ENCODE results near the gene SNCB.

Gene SNCB

GRCh38 chr5:176588297-176588696 lies 42.0 kb downstream of the SNCB start:
- no peak for DNase-seq
- intact Hi-C loops (cut with DNase I), result no loop called here

- DNase-seq, result peak in 1 of 10 donors; percentile 43
- intact Hi-C loops (cut with DNase I), result no loop called here
Observed at GRCh38 chr5:176587398-176587797, 42.9 kb downstream of the SNCB start.

GRCh38 chr5:176583076-176583475 lies 47.3 kb downstream of the SNCB start:
- intact Hi-C loops (cut with DNase I), result no loop called here
- no peak for DNase-seq

- intact Hi-C loops (cut with DNase I), result no loop called here
- no peak for DNase-seq
Observed at GRCh38 chr5:176581361-176581760, 49.0 kb downstream of the SNCB start.

GRCh38 chr5:176579323-176579722 lies 51.0 kb downstream of the SNCB start:
- intact Hi-C loops (cut with DNase I), result no loop called here

GRCh38 chr5:176578391-176578808 lies 51.9 kb downstream of the SNCB start:
- DNase-seq, result no peak
- intact Hi-C loops (cut with DNase I), result no loop called here

More at GRCh38 chr5:176579323-176579722, 51.0 kb downstream of the SNCB start:
- no peak for DNase-seq

- DNase-seq, result no peak
- intact Hi-C loops (cut with DNase I), result no loop called here
Observed at GRCh38 chr5:176577312-176578176, 52.8 kb downstream of the SNCB start.

- DNase-seq, result no peak
- intact Hi-C loops (cut with DNase I), result no loop called here
Observed at GRCh38 chr5:176575488-176576422, 54.6 kb downstream of the SNCB start.

- intact Hi-C loops (cut with DNase I), result no loop called here
- DNase-seq, result no peak
Observed at GRCh38 chr5:176575066-176575465, 55.3 kb downstream of the SNCB start.

- DNase-seq, result no peak
- intact Hi-C loops (cut with DNase I), result no loop called here
Observed at GRCh38 chr5:176574297-176574591, 56.1 kb downstream of the SNCB start.

- intact Hi-C loops (cut with DNase I), result no loop called here
- peak; percentile 67 to 96 (median 84) for DNase-seq
Observed at GRCh38 chr5:176573564-176574296, 56.6 kb downstream of the SNCB start.
